Osteocyte (in vitro differentiated cells): ENCODE data around the gene TNFRSF1B. TPM values are rescaled to one million over a fixed set of nuclear protein-coding genes. Genes with fewer than 3 reads are reported as not detected.

Experiments used
- DNase-seq: peaks from one replicate; pipeline ENCODE4 v3.0.0; 2021; ENCODE audit warnings: mixed read lengths; ENCODE audit not compliant: unreplicated experiment; ENCODE audit errors: extremely low spot score
- H3K27ac Mint-ChIP-seq: one replicate; pipeline ENCODE4 v1.8.0; 2021; ENCODE audit warnings: mild to moderate bottlenecking, mixed read lengths; ENCODE audit not compliant: unreplicated experiment
- H3K27me3 Mint-ChIP-seq: one replicate; pipeline ENCODE4 v1.8.0; 2021; ENCODE audit warnings: mixed read lengths; ENCODE audit not compliant: unreplicated experiment
- H3K36me3 Mint-ChIP-seq: one replicate; pipeline ENCODE4 v1.8.0; 2021; ENCODE audit warnings: mixed read lengths; ENCODE audit not compliant: unreplicated experiment
- H3K4me1 Mint-ChIP-seq: one replicate; pipeline ENCODE4 v1.8.0; 2021; ENCODE audit warnings: mixed read lengths; ENCODE audit not compliant: unreplicated experiment
- H3K4me3 Mint-ChIP-seq: one replicate; pipeline ENCODE4 v1.8.0; 2021; ENCODE audit warnings: mild to moderate bottlenecking, moderate library complexity, mixed read lengths; ENCODE audit not compliant: unreplicated experiment
- H3K9me3 Mint-ChIP-seq: one replicate; pipeline ENCODE4 v1.8.0; 2021; ENCODE audit warnings: mixed read lengths; ENCODE audit not compliant: unreplicated experiment
- total RNA-seq: library from RNA; stranded (reverse); gene quantifications from 2 replicates; pipeline ENCODE4 v1.2.1, GENCODE V29; 2021
- TF ChIP-seq, protein P1 (sequence below): fragments of 200-600 bp; sonication (generic); IDR thresholded peaks from 2 replicates; pipeline ENCODE4 v1.5.0; 2021; ENCODE audit warnings: antibody characterized with exemption, mild to moderate bottlenecking, moderate library complexity

The TNFRSF1B gene
- total RNA-seq, 1 donor from 2014 or later = 7.4 TPM

DNA sequence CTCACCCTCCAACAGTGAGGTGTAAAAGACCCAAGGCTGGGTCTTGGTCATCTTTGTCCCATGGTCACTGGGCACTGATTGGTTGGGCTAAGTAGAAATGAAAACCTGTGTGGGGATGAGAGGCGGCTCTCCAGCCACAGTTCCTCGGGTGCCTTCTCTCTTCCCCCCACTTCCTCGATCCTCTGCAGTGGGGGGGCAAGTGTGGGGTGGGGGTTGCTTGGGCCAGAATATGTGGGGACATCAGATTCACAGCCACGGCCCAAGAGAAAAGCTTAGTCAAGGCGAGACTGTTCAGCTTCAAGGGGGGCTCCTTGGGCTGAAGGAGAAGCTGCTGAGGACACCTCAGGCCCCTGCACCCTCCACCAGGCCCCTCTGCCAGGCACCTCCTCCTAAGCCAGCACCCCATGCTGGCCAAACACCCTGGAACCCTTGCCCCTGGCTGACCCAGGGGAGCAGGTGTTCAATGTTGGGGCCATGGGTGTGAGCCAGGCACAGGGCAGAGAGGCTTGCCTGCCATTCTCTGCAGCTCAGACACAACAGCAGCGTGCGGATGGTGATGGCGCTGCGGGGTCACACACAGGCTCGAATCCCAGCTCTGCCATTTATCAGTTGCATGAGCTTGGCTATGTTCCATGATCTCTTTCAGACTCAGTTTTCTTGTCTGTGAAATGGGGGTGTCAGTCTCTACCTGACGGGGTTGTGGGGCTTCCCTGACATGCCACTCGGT is 21.0 kb upstream of the TNFRSF1B start:
- peaks cover 29% of the 10 kb centered on the region for H3K4me1 Mint-ChIP-seq
- H3K9me3 Mint-ChIP-seq = peaks cover 8% of the 10 kb centered on the region
- DNase-seq = no peak
- H3K36me3 Mint-ChIP-seq = peaks cover 1% of the 10 kb centered on the region
- H3K4me3 Mint-ChIP-seq = no peak overlapping the region
- no peak overlapping the region for H3K27ac Mint-ChIP-seq
- TF ChIP-seq, protein P1, sequence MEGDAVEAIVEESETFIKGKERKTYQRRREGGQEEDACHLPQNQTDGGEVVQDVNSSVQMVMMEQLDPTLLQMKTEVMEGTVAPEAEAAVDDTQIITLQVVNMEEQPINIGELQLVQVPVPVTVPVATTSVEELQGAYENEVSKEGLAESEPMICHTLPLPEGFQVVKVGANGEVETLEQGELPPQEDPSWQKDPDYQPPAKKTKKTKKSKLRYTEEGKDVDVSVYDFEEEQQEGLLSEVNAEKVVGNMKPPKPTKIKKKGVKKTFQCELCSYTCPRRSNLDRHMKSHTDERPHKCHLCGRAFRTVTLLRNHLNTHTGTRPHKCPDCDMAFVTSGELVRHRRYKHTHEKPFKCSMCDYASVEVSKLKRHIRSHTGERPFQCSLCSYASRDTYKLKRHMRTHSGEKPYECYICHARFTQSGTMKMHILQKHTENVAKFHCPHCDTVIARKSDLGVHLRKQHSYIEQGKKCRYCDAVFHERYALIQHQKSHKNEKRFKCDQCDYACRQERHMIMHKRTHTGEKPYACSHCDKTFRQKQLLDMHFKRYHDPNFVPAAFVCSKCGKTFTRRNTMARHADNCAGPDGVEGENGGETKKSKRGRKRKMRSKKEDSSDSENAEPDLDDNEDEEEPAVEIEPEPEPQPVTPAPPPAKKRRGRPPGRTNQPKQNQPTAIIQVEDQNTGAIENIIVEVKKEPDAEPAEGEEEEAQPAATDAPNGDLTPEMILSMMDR = no peak
- no peaks in the 10 kb centered on the region for H3K27me3 Mint-ChIP-seq

DNA sequence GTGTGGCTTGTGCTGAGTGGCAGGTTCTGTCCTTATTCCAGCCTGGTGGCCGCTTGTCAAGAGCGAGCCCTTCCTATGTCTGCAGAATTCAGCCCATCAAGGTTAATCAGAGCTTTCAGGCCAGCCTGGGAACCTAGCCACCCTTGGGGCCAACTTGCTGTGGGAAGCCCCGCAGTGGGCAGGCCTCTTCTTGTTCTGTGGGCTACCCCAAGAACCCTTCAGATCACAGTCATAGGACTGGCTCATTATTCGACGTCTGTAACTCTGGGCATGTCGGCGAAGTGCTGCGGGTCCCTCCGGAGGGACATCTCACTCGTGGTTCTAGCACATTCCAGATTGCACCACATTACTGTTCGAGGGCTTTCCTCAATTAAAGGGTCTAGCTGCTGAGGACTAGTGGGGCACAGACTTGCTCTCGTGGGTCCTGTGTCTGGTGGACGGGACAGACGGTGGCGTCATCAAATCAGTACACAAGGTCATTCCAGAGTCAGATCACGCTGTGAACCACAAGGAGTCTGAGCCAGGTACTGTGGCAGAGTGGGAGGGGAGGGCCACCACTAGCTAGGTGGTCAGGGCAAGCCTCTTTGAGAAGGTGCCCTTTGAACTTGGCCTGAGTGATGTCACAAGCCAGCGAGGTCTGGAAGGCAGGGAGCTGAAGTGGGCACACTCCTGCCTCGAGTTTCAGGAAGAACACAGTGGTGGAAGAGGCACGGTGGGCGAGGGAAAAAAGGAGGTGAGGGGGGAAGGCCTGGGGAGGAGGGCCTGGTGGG is 20.3 kb upstream of the TNFRSF1B start:
- no peak for DNase-seq
- Mint-ChIP-seq H3K4me1 (peaks cover 29% of the 10 kb centered on the region), H3K36me3 (peaks cover 1% of the 10 kb centered on the region), H3K9me3 (peaks cover 8% of the 10 kb centered on the region), H3K4me3 (no peak overlapping the region), H3K27ac (no peak overlapping the region), H3K27me3 (no peaks in the 10 kb centered on the region)
- TF ChIP-seq, protein P1 = no peak

DNA sequence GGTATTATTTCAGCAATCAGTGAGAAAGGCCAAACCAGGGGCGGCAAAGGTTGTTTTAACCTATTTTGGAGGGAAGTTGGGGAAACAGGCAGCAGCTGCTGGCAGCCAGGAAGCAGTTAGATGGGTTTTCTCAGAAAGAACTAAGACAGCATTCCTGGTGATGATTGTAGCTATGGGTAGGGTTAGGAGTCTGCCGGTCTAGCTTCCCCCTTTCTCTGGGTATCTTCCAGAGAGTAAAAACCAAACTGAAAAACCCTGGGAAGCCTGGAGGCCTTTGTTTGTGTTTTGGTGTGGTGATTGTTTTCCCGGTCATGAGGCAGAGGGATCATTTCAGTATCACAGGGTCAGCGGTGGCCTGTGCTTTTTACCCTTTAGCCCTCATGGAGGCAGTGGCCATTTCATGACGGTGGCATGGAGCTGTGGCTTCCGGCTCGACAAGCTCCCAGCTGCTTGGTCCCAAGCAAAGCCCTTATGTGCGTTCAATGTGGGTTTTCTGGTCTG is 19.5 kb upstream of the TNFRSF1B start:
- H3K27me3 Mint-ChIP-seq = no peaks in the 10 kb centered on the region
- no peak overlapping the region for H3K27ac Mint-ChIP-seq
- H3K4me3 Mint-ChIP-seq = no peak overlapping the region
- DNase-seq = no peak
- peaks cover 30% of the 10 kb centered on the region for H3K4me1 Mint-ChIP-seq
- peaks cover 1% of the 10 kb centered on the region for H3K36me3 Mint-ChIP-seq
- H3K9me3 Mint-ChIP-seq = peaks cover 8% of the 10 kb centered on the region
- TF ChIP-seq, protein P1 = no peak

DNA sequence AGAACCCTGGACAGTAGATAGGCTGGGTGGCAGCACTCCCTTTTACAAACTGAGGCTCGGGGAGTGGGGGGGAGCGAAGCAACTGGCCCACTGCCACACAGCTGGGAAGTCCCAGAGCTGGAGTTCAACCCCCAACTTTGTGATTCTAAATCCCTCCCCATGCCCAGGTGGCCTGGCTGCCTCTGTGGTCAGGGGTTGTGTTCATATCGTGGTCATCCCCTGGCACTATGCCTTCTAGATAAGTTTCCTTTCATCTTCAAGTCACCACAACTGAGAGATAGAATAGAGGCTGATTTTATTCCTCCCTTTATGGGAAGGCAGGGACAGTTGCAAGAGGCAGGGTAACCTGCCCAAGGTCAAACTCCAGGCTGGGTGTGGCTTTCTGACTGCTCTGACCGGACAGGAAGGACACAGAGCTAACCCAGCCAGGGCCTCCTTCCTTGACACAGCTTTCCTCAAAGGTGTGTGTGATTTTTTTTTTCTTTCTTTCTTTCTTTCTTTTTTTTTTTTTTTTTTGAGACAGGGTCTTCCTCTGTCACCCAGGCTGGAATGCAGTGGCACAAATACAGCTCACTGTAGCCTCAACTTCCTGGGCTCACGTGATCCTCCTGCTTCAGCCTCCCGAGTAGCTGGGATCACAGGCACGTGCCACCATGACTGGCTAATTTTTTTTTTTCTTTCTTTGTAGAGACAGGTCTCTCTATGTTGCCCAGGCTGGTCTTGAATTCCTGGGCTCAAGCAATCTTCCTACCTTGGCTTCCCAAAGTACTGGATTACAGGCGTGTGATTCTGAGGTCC is 18.4 kb upstream of the TNFRSF1B start:
- Mint-ChIP-seq H3K4me3 (no peak overlapping the region), H3K4me1 (peaks cover 33% of the 10 kb centered on the region), H3K27ac (no peak overlapping the region), H3K9me3 (peaks cover 8% of the 10 kb centered on the region), H3K27me3 (no peaks in the 10 kb centered on the region), H3K36me3 (peaks cover 1% of the 10 kb centered on the region)
- no peak for DNase-seq
- TF ChIP-seq, protein P1 = no peak
